ENCODE data around the gene PTPRU.

Gene PTPRU

GRCh38 chr1:29357452-29357851 is 121.1 kb downstream of the PTPRU start:
- no peak overlapping the region for H3K4me3 ChIP-seq (ENCODE audit: low read depth, low read length)
- no peaks in the 10 kb centered on the region for H3K27me3 ChIP-seq (ENCODE audit: control insufficient read depth, insufficient read depth, low read length)
- no peak overlapping the region for H3K9ac ChIP-seq (ENCODE audit: low read depth, low read length)
- H3K9me3 ChIP-seq (ENCODE audit: control insufficient read depth, insufficient read depth, low read length): no peaks in the 10 kb centered on the region
- H3K4me1 ChIP-seq (ENCODE audit: control insufficient read depth, insufficient read depth, low read length): no peaks in the 10 kb centered on the region
- H3K36me3 ChIP-seq (ENCODE audit: control insufficient read depth, insufficient read depth, low read length): no peaks in the 10 kb centered on the region
- H3K27ac ChIP-seq (ENCODE audit: low read depth, low read length): no peak overlapping the region

GRCh38 chr1:29358183-29358582 is 121.9 kb downstream of the PTPRU start:
- no peaks in the 10 kb centered on the region for H3K36me3 ChIP-seq (ENCODE audit: control insufficient read depth, insufficient read depth, low read length)
- no peak overlapping the region for H3K4me3 ChIP-seq (ENCODE audit: low read depth, low read length)
- H3K4me1 ChIP-seq (ENCODE audit: control insufficient read depth, insufficient read depth, low read length): no peaks in the 10 kb centered on the region
- no peak overlapping the region for H3K9ac ChIP-seq (ENCODE audit: low read depth, low read length)
- no peaks in the 10 kb centered on the region for H3K27me3 ChIP-seq (ENCODE audit: control insufficient read depth, insufficient read depth, low read length)
- H3K9me3 ChIP-seq (ENCODE audit: control insufficient read depth, insufficient read depth, low read length): no peaks in the 10 kb centered on the region
- no peak overlapping the region for H3K27ac ChIP-seq (ENCODE audit: low read depth, low read length)

GRCh38 chr1:29360768-29361167 is 124.4 kb downstream of the PTPRU start:
- Histone ChIP-seq H3K4me3 (ENCODE audit: low read depth, low read length) (no peak overlapping the region), H3K9ac (ENCODE audit: low read depth, low read length) (no peak overlapping the region), H3K27me3 (ENCODE audit: control insufficient read depth, insufficient read depth, low read length) (no peaks in the 10 kb centered on the region), H3K36me3 (ENCODE audit: control insufficient read depth, insufficient read depth, low read length) (no peaks in the 10 kb centered on the region), H3K27ac (ENCODE audit: low read depth, low read length) (no peak overlapping the region), H3K4me1 (ENCODE audit: control insufficient read depth, insufficient read depth, low read length) (no peaks in the 10 kb centered on the region), H3K9me3 (ENCODE audit: control insufficient read depth, insufficient read depth, low read length) (no peaks in the 10 kb centered on the region)

DNA sequence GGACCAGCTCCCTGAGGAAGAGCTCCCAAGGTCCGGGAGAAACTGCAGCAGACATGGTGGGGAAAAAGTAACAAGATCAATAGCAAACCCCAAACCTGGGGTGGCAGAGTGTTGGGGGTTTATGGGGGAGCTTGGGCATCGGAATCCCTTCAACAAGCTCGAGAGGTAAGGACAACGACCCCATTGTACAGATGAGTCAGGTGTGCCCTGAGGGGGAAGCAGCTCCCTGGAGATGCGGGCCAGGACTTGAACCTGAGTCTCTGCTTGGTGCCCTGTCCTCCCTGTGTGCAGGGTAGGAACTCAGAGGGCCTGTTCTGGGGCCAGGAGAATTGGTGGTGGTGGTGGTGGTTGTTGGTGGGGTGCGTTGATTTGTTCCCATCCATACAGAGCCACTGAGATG is 125.4 kb downstream of the PTPRU start:
- Histone ChIP-seq H3K27ac (ENCODE audit: low read depth, low read length) (no peak overlapping the region), H3K9me3 (ENCODE audit: control insufficient read depth, insufficient read depth, low read length) (no peaks in the 10 kb centered on the region), H3K27me3 (ENCODE audit: control insufficient read depth, insufficient read depth, low read length) (no peaks in the 10 kb centered on the region), H3K4me3 (ENCODE audit: low read depth, low read length) (no peak overlapping the region), H3K9ac (ENCODE audit: low read depth, low read length) (no peak overlapping the region), H3K4me1 (ENCODE audit: control insufficient read depth, insufficient read depth, low read length) (no peaks in the 10 kb centered on the region), H3K36me3 (ENCODE audit: control insufficient read depth, insufficient read depth, low read length) (no peaks in the 10 kb centered on the region)

- Histone ChIP-seq H3K9ac (ENCODE audit: low read depth, low read length) (no peak overlapping the region), H3K27me3 (ENCODE audit: control insufficient read depth, insufficient read depth, low read length) (no peaks in the 10 kb centered on the region), H3K27ac (ENCODE audit: low read depth, low read length) (no peak overlapping the region), H3K9me3 (ENCODE audit: control insufficient read depth, insufficient read depth, low read length) (no peaks in the 10 kb centered on the region), H3K4me3 (ENCODE audit: low read depth, low read length) (no peak overlapping the region), H3K36me3 (ENCODE audit: control insufficient read depth, insufficient read depth, low read length) (no peaks in the 10 kb centered on the region), H3K4me1 (ENCODE audit: control insufficient read depth, insufficient read depth, low read length) (no peaks in the 10 kb centered on the region)
Measured at GRCh38 chr1:29362116-29362515, 125.8 kb downstream of the PTPRU start.

- H3K9me3 ChIP-seq (ENCODE audit: control insufficient read depth, insufficient read depth, low read length): no peaks in the 10 kb centered on the region
- no peaks in the 10 kb centered on the region for H3K36me3 ChIP-seq (ENCODE audit: control insufficient read depth, insufficient read depth, low read length)
- no peak overlapping the region for H3K4me3 ChIP-seq (ENCODE audit: low read depth, low read length)
- no peaks in the 10 kb centered on the region for H3K27me3 ChIP-seq (ENCODE audit: control insufficient read depth, insufficient read depth, low read length)
- H3K27ac ChIP-seq (ENCODE audit: low read depth, low read length): no peak overlapping the region
- no peaks in the 10 kb centered on the region for H3K4me1 ChIP-seq (ENCODE audit: control insufficient read depth, insufficient read depth, low read length)
- no peak overlapping the region for H3K9ac ChIP-seq (ENCODE audit: low read depth, low read length)
Measured at GRCh38 chr1:29362764-29363163, 126.4 kb downstream of the PTPRU start.

GRCh38 chr1:29363536-29363935 is 127.2 kb downstream of the PTPRU start:
- H3K4me1 ChIP-seq (ENCODE audit: control insufficient read depth, insufficient read depth, low read length): no peaks in the 10 kb centered on the region
- no peaks in the 10 kb centered on the region for H3K27me3 ChIP-seq (ENCODE audit: control insufficient read depth, insufficient read depth, low read length)
- no peak overlapping the region for H3K4me3 ChIP-seq (ENCODE audit: low read depth, low read length)
- H3K9me3 ChIP-seq (ENCODE audit: control insufficient read depth, insufficient read depth, low read length): no peaks in the 10 kb centered on the region
- H3K27ac ChIP-seq (ENCODE audit: low read depth, low read length): no peak overlapping the region
- H3K9ac ChIP-seq (ENCODE audit: low read depth, low read length): no peak overlapping the region
- H3K36me3 ChIP-seq (ENCODE audit: control insufficient read depth, insufficient read depth, low read length): no peaks in the 10 kb centered on the region

DNA sequence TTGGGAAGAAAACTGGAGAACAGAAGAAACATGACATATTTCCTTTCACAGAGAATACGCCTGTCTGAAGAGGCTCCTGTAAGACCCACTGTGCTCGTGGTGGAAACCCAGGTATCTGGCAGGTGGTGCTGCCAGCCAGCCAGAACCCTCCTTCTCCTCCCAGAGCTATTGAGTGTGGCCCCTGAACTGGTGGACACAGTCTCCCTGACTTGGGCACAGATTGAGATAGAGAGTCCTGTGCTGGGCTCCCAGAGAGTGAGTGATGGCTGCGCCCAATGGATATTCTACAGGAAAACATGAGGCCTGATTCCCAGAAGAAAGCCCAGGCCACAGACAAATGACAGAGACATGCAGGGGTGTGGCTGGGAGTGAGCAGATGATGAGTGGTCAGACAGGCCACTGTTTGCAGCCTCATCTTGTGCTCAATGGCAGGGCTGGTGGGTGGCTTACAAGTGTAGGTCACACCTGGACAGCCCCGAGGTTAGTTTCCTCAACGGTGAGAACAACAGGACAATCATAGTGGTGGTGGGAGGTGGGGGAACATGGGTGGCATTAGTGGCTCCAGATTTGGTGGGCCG is 127.9 kb downstream of the PTPRU start:
- H3K36me3 ChIP-seq (ENCODE audit: control insufficient read depth, insufficient read depth, low read length): no peaks in the 10 kb centered on the region
- H3K9ac ChIP-seq (ENCODE audit: low read depth, low read length): no peak overlapping the region
- no peak overlapping the region for H3K27ac ChIP-seq (ENCODE audit: low read depth, low read length)
- no peaks in the 10 kb centered on the region for H3K4me1 ChIP-seq (ENCODE audit: control insufficient read depth, insufficient read depth, low read length)
- H3K4me3 ChIP-seq (ENCODE audit: low read depth, low read length): no peak overlapping the region
- H3K9me3 ChIP-seq (ENCODE audit: control insufficient read depth, insufficient read depth, low read length): no peaks in the 10 kb centered on the region
- no peaks in the 10 kb centered on the region for H3K27me3 ChIP-seq (ENCODE audit: control insufficient read depth, insufficient read depth, low read length)

DNA sequence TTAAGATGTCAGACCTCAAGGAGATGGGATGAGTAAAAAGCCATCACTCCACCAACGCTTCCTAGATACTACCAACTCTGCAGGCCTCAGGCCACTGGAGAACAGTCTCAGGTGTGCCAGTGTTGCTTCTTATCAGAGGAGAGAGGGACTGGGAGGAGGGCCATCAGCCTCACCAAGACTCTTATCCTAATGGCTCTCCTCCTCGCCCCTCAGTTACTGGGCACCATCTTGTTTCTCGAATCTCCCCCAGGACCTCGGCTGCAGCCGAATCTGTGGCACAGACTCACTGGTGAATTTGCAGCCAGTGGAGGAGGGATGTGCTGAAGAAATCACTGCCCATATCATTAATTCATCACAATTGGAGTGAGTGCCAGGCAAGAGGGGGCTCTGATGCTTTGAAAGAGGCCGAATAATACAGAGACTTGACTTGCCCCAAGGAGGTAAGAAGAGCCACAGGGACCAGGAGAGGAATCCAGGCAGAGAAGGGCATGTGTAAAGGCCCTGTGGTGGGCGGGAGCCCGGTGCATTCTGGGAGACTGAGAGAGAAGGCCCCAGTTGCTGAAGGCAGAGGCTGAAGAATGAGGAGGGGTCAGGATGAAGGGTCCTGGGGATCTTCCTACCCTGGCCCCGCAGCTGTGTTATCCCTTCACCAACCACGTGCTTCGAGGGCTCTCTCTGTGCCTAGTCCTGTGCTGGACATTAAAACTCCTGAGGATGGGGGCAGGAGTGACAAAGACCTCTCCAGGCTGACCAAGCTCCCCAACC is 129.8 kb downstream of the PTPRU start:
- Histone ChIP-seq H3K9me3 (ENCODE audit: control insufficient read depth, insufficient read depth, low read length) (no peaks in the 10 kb centered on the region), H3K27ac (ENCODE audit: low read depth, low read length) (no peak overlapping the region), H3K9ac (ENCODE audit: low read depth, low read length) (no peak overlapping the region), H3K27me3 (ENCODE audit: control insufficient read depth, insufficient read depth, low read length) (no peaks in the 10 kb centered on the region), H3K36me3 (ENCODE audit: control insufficient read depth, insufficient read depth, low read length) (no peaks in the 10 kb centered on the region), H3K4me1 (ENCODE audit: control insufficient read depth, insufficient read depth, low read length) (no peaks in the 10 kb centered on the region), H3K4me3 (ENCODE audit: low read depth, low read length) (no peak overlapping the region)

DNA sequence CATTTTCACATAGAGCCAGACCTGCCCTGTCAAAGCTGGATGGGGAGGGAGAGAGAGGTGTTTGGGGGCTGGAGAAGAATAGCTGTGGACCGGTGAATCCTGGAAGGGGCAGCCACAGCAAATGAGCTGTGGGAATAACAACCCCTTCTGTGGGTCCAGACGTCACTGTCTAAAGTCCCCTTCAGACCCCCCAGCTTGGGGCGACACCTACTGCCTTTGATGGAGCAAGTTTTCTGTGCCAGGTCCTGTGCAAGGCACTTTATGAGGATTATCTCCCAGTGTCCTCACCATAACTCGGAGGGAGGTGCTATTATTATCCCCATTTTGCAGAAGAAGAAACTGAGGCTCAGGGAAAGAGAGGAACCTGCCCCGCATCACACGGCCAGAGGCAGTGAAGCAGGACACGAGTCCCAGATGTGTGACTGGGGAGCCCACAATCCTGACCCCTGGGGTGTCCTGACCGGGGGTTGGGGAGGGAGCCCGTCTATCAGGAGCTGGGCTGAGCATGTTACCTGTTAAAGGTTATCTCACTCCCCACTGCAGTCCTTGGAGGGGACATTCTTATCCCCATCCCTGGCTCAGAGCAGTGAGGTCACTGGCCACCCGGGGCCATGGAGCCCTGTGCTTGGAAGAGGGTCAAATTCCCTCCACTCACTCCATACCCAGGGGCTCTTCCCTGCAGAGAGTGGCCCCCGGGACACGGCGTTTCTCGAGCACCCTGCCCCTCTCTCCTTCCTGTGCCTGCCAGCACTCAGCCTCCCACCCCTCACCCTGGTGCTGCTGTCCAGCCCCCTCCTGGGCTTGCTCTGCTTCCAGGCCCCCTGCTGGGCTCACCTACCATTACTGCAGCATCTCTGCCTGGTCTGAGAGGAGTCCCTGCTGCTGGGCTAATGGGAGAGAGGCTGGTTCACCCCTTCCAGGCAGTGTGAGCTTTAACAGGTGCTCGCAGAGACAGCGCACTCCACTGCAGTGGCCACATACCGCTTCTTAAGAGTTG is 132.9 kb downstream of the PTPRU start:
- Histone ChIP-seq H3K4me3 (ENCODE audit: low read depth, low read length) (no peak overlapping the region), H3K27me3 (ENCODE audit: control insufficient read depth, insufficient read depth, low read length) (no peaks in the 10 kb centered on the region), H3K36me3 (ENCODE audit: control insufficient read depth, insufficient read depth, low read length) (no peaks in the 10 kb centered on the region), H3K4me1 (ENCODE audit: control insufficient read depth, insufficient read depth, low read length) (no peaks in the 10 kb centered on the region), H3K9ac (ENCODE audit: low read depth, low read length) (no peak overlapping the region), H3K9me3 (ENCODE audit: control insufficient read depth, insufficient read depth, low read length) (no peaks in the 10 kb centered on the region), H3K27ac (ENCODE audit: low read depth, low read length) (no peak overlapping the region)

GRCh38 chr1:29370067-29370466 is 133.7 kb downstream of the PTPRU start:
- Histone ChIP-seq H3K9me3 (ENCODE audit: control insufficient read depth, insufficient read depth, low read length) (0 out of 2 replicates have a peak, but pooled peaks cover 2% of the 10 kb centered on the region), H3K27me3 (ENCODE audit: control insufficient read depth, insufficient read depth, low read length) (no peaks in the 10 kb centered on the region), H3K36me3 (ENCODE audit: control insufficient read depth, insufficient read depth, low read length) (no peaks in the 10 kb centered on the region), H3K4me3 (ENCODE audit: low read depth, low read length) (no peak overlapping the region), H3K4me1 (ENCODE audit: control insufficient read depth, insufficient read depth, low read length) (no peaks in the 10 kb centered on the region), H3K27ac (ENCODE audit: low read depth, low read length) (no peak overlapping the region), H3K9ac (ENCODE audit: low read depth, low read length) (no peak overlapping the region)
